ENCODE data around the gene HS3ST6.
"Not testable (repeated sequence)": the region's sequence is repeated elsewhere in the genome, so short reads cannot be mapped to it uniquely, and the experiment has no call there.

HS3ST6 gene

GRCh38 chr16:1946495-1947368 is 28.5 kb upstream of the HS3ST6 start:
- DNase-seq = no peak

DNA sequence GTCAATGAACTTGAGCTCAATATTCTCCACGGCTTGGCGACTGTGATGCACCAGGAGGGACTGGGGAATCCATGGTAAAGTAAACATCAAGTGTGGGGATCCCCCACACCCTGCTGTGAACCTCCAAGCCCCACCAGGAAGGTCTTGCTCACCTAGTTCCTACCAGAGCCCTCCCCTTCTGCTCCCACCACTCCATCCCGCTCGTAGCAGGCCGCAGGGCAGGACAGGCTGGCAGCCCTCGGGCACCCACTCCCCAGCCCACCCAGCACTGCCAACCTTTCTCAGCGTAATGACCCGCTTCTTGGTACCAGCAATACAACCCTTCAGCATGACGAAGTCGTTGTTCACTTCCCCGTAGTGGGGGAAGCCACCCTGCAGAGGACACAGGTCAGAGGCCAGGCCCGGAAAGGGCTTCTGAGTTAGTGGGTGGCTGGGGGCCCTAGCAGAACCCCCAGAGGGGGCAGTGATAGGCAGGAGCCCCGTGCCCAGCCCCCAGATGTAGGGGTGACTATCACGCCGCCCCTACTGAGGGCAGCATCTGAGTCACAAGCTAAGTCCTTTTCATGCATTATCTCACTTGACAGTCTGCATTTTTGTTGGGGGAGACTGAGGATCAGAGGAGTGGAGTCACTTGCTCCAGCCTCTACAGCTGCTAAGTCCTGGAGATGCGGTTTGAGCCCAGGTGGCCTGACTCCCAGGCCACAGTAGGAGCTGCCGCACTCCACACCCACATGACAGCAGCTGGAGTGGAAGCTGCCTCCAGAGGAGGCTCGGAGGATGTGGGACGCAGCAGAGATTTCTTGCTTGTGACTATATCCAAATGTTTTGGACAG is 27.6 kb upstream of the HS3ST6 start:
- DNase-seq = no peak

DNA sequence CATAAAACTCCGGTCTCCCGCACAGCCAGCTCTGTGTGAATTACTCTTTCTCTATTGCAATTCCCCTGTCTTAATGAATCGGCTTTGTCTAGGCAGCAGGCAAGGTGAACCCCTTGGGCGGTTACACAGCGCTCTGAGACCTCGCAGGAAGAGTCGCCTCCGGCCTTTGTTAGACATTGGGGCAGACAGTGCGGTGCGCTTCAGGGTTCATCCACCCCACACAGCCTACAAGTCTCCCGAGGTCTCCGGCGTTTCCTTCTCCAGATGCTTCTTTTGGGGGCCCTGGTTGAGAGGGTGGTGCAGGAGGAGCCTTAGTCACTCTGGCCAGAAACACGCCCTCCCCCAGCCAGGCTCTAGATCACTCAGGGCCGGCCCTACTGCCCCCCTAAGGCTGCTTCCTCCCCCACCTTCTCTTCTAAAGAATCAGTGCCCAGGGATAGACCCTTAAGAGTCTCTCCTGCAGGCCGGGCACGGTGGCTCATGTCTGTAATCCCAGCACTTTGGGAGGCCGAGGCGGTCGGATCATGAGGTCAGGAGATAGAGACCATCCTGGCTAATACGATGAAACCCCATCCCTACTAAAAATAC is 26.5 kb upstream of the HS3ST6 start:
- DNase-seq = no peak

DNA sequence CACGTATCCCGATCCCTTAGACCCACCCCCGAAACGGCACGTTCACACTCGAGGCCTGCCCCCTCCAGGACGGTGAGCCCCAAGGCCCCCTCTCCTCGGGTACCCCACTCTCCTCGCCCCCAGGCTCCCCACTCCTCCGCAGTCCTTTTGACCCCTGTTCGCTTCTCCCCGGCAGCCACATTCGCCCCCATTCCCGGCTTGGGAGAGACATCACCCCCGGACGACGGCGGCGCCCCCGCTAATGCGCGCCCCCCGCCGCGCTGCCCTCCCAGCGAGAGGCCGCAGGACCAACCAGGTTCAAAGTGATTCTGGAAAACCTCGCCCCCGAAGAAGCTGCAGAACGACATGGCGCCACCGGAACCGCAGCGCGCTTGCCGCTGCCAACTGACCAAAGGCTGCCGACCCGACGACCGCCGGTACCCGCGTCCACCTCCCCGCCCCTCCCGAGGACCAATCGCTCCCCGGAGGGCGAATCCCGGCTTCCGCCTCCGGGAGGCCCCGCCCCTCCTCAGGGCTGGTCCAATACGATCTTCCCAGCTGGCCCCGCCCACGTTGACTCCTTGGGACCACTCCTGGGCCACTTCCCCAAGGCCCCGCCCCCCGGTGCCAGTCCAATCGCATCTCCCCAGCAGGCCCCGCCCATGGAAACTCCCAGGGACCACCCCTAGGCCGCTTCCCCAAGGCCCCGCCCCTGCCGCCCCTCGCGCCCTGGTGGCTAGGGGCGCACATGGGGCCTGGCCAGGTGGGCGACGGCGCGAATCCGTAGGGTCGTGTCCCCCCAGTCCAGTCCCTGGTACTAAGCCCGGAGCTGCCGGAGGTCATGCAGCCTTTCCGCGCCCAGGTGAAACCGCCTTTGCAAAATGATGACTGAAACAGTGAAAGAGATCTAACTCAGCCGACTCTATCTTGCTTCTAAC is 24.9 kb upstream of the HS3ST6 start, which contains the start of gene MSRB1:
TSS of gene MSRB1 (minus strand) at position 390 of the 917 bp plus-strand sequence. CDS start at position 347, 43 bp downstream.
- peak; percentile 97 for DNase-seq

DNA sequence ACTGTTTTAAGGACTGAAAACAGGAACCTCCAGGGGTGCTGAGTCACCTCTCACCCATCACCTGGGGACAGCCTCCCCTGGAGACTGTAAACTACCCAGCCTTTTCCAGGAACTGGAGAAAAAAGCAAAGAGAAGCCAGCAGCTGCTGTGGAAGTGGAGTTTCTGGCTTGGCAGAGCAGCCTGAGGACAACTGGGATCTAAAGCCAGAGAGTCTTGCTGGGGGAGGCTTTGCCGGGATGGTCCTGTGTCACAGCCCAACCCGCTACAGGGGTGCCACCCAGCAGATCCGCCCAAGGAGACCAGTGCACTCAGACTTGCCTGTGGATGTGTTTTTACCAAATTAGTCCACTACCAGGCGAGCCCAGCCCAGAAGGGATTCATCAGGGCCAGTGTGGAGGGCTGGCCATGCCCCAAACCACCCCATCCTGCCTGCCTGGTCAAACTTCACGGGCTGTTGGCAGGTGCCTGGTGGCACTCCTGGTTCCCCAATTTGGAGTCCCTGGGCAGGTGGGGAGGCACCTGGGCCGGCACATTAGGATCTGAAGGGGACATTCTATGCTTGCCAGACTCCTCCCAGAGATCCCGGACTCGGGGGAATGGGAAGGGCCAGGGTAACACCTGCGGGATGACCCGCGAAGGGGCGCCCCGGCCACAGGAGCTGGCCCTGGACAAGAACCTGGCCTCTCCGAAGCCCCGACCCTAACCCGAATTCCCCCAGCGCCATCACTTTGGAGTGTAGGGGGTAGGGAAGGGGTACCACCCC is 24.0 kb upstream of the HS3ST6 start:
- DNase-seq = no peak

GRCh38 chr16:1941162-1942046 is 23.2 kb upstream of the HS3ST6 start:
- no peak for DNase-seq

DNA sequence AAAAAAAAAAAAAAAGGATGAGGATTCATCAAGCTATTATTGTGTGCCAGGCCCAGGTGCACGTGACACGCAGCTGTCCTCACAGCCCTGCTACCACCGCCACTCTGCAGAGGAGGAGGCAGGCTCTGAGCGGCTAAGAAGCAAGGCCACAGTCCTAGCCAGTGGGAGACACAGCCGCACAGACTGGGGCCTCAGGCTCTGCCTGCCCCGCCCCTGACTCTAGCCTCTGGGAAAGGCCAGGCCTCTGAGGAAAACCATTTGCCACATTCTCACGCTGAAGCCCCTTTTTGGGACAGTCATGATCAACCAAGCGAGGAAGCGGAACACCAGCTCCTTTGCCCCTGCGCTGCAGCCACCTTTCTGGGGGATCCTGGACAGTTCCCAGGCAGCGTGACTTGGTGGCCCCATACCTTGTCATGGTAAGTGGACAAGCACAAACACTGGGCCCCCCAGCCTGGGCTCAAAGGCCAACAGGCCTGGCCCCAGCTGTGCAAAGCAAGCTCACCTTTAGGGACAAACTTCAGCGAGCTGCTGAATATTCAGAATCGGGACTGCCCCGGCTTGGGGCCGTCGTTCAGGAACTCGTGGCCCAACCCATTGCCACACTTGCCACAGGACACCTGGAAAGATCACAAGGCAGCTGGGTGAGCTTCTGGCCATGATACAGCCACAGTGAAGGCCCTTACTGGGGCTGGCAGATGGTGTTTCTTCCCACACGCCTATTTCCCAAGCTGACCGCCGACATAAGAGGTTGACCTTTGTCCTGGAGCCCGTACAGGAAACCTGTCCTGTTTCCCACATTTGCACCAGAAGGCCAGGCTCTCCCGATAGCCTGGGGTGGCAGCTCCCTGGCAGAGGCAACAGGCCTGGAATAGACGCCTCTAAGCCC is 22.3 kb upstream of the HS3ST6 start:
- DNase-seq = no peak

DNA sequence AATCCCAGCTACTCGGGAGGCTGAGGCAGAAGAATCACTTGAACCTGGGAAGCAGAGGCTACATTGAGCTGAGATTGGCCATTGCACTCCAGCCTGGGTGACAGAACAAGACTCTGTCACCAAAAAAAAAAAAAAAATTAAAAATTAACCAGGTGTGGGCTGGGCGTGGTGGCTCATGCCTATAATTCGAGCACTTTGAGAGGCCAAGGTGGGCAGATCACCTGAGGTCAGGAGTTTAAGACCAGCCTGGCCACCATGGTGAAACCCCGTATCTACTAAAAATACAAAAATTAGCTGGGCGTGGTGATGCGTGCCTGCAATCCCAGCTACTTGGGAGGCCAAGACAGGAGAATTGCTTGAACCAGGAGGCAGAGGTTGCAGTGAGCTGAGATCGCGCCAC is 21.6 kb upstream of the HS3ST6 start:
- not testable (repeated sequence) for DNase-seq

DNA sequence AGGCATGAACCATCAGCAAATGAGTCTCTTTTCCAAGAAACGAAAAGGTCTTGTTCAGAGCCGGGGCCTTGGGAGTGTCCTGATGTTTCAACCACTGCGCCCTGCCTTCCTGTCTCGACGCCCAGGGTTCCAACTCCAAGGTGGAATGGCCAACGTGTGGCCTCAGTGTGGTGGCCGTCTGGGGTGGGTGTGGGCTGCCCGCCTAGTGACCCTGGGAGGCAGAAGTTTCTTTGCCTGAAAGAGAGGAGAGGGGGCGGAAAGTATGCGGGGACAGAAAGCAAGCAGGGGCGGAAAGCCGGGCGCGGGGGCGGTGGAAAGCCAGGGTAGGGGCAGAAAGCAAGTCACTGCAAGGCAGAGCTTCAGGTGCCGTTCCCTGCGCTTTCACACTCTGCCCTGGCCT is 20.7 kb upstream of the HS3ST6 start:
- no peak for DNase-seq

- DNase-seq = no peak
These were observed 20.1 kb upstream of the HS3ST6 start for GRCh38 chr16:1938316-1938715.

DNA sequence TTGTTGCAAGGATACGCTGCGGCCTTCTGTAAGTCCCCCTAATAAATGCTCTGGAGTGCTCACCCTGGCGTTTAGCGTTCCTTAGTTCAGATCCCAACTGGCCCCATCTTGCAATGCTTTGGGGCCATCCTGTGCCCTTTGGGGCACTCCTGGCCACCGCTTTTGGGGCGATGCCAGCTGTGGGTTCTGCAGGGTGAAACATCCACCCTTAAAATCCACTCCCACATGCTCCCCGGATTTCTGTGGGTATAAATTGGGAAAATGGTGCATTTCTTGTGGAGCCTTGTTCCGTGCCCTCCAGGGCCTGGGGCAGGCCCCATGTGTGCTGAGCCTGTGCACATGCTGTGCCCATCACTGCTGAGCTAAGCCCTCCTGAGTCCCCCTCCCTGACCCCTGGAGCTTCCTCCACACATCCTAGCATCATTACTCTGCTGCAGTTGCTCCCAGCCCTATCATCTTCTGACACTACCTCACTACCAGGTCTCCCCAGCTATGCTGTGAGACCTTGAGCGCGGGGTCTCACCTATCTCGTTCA is 18.8 kb upstream of the HS3ST6 start:
- no peak for DNase-seq

DNA sequence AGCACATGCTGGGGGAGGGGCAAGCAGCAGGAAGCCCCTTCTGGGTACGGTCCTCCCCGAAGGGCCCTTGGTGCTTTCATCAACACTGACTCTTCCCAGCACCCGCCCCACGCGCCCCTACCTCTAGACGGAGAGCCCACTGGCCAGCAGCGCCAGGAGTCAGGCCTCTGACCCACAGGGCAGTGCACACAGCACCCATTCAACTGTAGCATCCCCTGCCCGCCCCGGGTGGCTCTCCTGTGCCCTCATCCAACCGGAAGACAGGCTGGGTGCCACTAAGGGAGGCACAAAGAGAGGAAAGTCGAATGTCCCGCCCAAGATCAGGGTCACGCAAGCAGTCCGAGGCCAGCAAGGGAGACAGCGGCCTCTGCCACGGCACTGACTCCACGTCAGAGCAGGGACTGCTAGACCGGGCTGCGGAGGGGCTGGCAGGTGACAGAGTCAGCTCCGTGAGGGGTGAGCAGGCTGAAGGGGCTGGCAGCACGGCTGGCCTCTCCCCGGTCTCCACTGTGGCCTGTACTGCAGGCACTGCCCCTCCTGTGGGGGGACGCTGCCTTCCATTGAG is 15.0 kb upstream of the HS3ST6 start:
- DNase-seq = no peak

DNA sequence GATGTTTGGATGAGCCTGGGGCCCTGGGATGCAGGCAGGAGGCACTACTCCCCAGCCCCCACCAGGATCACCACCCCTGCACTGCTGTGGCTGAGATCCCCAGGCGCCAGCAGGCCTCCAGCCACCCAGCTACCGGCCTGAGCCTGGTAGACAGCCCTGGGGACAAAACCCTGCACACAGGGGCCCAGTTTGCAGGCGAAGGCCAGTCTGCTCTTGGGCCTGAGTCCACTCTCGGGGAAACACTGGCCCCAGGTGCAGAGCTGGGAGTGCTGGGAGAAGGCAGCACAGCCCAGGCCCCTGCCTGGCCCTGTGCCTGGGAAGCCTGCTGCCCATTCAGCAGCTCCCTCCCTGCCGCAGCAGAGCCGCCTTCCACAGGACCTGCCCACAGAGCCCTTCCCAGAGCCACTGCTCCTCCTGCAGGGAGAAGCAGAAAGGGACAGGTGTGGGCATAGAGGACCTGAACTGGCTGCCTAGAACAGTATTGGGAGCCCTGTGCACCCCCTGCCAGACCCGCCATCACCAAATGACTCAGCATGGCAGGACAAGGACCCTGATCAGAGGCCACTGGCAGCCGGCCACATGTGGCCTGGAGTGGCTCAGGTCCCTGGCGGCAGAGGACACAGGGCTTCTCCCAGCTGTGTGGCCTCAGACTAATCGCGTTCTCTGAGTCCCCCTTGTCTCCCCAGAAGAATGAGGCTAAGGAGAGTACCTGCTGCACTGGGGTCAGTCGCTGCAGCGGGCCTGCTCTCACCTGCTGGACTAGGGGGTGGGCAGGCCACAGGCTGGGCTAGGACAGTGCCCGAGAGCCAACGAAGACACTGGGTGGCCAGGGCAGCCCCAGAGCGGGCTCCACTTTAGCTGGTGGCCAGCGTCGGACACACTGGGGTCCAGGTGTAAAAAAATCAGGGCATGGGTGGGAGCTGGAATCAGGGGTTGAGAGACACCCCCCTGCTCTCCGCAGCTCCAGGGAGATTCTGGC is 14.1 kb upstream of the HS3ST6 start:
- DNase-seq = no peak

GRCh38 chr16:1930338-1930720 is 12.1 kb upstream of the HS3ST6 start:
- no peak for DNase-seq

DNA sequence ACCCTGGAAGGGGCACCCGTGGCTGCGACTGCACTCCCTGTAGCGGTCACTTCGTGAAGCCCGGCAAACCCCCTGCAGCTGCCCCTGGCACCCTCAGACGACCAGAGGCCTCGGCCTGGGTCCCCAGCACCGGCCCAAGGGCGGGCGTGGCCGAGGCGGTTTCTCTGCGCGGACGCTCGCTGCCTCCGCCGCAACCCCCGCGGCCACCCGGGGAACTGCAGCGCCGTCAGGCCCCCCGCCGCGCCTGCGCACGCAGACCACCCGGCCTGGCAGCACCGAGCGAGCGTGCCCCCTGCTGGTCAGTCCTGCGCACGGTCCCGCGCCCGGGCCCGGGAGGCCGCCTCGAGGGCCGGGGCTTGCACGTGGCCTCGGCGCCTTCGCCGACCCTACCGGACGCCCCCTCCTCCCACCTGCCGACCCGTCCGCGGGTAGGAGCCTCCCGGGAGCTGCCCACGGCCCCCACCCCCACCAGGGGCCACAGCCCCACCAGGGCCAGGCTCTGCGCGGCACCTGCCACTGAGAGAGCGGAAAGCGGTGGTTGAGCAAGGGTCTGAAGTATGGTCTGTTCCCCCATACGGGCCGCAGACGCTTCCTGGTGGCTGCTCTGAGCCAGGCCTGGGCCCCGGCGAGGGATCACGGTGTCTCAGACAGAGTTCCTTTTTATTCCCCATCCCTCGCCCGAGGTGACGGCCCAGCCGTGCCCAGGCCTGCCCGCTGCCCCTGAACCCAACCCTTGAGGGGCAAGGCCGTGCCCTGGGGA is 11.5 kb upstream of the HS3ST6 start:
- DNase-seq = peak; percentile 78

GRCh38 chr16:1929105-1929504 is 10.9 kb upstream of the HS3ST6 start:
- DNase-seq = no peak

- DNase-seq = no peak
These were observed 8.1 kb upstream of the HS3ST6 start for GRCh38 chr16:1926271-1926670.

Measured in KG1 (cell line).